Middle frontal gyrus (tissue), 1 donor: ENCODE data around the gene CSNK2B.
A peak's percentile ranks its signal among the peaks of the same experiment; 100 is the strongest.

Experiments
- DNase-seq: peaks from one replicate; pipeline ENCODE4 v3.0.0-alpha.2; 2015; ENCODE audit warnings: low spot score; ENCODE audit errors: extremely low spot score

The CSNK2B gene

GRCh38 chr6:31665501-31666336 is at the start of gene CSNK2B:
Gene CSNK2B (plus strand): TSS chr6:31666080. CDS start chr6:31666832, 752 bp downstream.
- DNase-seq, result peak; percentile 99

GRCh38 chr6:31617010-31617409 is 48.9 kb upstream of the CSNK2B start:
- no peak for DNase-seq

DNA sequence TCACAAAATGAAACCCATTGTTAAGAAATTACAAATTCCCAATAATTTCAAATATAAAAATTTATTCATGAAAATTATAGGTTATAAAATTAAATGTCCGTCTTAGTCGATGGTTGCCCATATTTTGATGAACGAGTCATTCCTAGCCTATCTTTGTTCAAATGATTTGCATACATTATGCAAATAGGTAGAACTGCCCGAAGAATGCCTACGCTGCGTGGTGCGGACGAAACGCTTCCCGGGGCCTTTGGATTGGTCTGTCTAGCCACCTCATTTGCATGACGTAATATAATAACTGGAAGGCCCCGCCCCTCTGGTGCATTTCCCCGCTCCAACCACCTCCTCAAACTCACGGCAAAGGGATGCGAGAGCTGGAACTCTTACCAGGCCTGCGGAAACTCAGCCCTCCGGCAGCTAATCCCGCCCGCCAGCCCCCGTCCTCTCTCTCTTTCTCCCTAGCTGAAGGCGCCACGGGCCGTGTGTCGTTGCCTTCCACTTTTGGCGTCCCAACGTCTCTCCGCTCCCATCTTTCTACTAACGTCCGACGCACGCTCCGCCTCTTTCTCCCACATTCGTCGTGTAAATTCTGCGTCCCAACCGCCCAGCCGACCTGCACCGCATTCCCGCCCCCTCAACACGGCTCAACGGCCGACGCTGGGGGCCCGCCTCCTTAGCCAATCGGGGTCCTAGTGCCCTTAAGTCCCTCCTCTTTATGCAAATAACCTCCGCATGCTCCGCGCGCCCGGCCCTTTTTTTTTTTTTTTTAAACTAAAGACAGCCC is 45.9 kb upstream of the CSNK2B start:
- peak; percentile 97 for DNase-seq

DNA sequence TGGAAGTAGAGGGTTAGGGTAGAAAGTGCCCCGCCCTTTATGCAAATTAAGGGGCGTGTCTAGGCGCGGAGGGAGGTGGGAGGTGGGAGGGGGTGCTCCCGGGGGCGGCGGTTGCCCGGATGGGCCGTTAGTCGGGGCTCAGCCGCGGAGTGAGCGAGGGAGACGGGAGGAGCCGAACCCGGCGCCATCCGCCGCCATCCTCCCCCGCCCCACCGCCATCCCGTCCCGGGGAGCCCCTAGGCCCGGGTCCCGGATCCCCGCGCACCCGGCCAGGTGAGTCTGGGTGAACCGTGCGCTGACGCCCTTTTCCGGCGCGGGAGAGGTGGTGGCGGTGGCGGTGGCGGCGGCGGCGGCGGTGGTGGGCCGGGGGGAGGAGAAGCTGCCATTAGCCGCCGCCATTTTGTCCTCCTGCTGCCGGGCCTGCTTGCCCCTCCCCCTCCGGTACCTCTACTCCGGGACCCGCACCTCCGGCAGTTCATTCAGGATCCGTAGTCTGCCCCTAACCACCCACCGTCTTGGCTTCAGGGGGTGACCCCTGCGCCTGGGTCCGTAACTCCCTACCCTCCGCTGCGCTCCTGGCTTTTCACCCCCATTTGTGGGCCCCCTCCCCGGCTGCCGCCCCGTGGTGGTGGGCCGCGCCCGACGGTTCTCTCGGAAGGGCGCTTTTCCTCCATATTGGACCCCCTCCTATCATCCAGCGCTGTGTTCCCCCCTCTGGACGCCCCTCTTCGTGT is 45.1 kb upstream of the CSNK2B start, which contains the start of gene PRRC2A:
PRRC2A (plus strand) TSS at position 130 of the 734 bp plus-strand sequence. CDS start 2,075 bp downstream, outside the sequence.
- DNase-seq, result peak; percentile 26

DNA sequence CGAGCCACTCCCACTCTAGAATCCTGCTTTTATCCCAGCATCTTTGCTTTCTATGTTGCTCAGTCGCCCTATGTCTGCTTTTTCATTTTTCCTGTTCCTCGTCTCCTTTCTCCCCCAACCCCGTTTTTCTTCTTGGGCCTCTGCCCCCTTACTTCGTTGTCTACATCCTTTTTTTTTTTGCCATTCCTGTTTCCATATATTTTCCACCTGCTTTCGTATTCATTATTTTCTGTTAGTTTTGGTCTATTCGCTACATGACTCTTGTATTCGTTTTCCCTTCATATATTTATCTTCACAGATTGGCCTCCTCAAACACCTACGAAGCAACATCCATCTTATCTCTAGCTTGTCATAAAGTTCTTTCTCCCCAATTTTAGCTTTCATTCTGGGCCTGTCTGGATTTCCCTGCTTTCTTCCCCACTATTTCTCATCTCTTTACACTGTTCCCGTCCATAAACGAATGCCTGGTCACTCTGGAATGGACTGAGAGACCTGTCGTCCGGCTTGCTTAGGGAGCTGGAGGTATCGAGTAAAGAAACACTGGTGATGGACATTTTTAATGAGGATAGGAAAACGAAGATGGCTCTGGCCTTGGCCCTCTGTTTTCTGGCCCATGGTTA is 44.5 kb upstream of the CSNK2B start:
- DNase-seq, result no peak

DNA sequence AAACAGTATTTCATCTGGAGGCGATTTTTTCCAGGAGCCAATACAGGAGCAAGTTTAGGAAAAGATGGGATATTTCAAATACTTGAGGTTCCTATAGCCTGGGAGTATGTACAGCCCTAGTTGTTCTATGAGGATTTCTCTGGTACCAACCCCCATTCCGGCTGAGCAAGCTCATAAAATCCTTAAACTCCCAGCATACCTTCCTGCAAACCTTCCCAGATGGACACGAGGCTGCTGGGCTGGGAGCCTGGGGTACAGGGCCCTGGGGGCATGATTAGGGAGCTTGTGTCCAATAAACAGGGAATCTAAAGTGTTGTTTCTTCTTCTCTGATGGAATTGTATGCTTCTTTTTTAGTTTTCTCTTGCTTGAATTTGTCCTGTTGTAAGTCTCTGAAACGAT is 43.9 kb upstream of the CSNK2B start:
- DNase-seq, result no peak

DNA sequence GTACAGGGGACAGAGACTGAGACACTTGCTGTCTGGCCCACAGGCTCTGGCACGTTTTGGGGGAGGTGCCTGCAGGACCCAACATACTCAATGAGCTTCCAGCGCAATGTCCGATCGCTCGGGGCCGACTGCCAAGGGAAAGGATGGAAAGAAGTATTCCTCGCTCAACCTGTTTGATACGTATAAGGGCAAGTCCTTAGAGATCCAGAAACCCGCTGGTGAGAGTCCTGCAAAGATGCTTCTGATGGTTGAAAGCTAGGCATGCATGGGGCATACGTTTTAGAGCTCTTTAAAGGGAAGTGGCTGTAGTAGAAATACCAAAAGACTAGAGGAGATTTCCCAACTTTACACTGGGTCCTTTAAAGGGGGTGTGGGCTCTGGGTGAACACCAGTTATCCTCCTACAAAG is 43.2 kb upstream of the CSNK2B start:
- DNase-seq, result no peak

DNA sequence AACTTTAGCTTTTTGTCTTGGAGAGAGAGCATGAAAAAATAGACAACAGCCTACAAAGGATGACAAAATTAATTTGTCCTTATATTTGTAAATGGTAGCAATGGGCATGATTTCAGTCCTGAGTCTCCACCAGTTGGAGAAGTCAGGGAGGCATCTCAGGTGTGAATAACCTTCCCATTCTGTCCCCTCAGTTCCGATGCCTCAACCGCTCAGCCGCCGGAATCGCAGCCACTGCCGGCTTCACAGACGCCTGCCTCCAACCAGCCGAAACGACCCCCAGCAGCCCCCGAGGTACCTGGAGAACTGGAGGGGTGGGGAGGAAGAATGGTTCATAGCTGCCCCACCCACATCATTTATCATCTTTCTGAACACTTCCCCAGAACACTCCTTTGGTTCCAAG is 41.8 kb upstream of the CSNK2B start:
- no peak for DNase-seq

- no peak for DNase-seq
These were observed 38.9 kb upstream of the CSNK2B start for GRCh38 chr6:31626952-31627351.

DNA sequence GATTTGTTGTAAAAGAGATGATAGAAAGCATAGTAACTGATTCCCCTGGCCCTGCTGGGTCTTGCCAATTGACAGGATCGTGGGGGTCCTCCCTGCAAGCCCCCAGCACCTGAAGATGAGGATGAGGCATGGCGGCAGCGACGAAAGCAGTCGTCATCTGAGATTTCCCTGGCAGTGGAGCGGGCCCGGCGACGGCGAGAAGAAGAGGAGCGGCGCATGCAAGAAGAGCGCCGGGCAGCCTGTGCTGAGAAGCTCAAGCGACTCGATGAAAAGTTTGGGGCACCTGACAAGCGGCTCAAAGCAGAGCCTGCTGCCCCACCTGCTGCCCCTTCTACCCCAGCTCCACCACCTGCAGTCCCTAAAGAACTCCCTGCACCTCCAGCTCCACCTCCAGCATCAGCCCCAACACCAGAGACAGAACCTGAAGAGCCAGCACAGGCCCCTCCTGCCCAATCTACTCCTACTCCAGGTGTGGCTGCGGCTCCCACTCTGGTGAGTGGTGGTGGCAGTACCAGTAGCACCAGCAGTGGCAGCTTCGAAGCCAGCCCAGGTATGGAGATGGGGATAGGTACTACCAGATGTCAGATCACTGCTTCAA is 38.1 kb upstream of the CSNK2B start:
- no peak for DNase-seq

DNA sequence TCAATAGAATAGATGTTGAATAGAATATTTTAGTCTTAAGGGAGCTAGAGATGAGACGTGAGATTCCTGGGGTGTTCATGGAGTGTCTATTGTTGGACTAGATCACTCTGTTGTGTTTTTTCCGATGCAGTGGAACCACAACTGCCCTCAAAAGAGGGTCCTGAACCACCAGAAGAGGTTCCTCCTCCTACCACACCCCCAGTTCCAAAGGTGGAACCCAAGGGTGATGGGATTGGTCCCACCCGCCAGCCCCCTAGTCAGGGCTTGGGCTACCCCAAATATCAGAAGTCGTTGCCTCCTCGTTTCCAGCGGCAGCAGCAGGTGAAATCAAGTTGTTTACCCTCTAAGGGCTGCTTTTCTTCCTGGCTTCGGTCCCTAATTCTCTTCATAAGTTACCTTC is 36.9 kb upstream of the CSNK2B start:
- no peak for DNase-seq

GRCh38 chr6:31630177-31630934 is 35.5 kb upstream of the CSNK2B start:
- no peak for DNase-seq

- no peak for DNase-seq
These were observed 34.7 kb upstream of the CSNK2B start for GRCh38 chr6:31631209-31631608.

- DNase-seq, result no peak
These were observed 34.1 kb upstream of the CSNK2B start for GRCh38 chr6:31631681-31632278.

- no peak for DNase-seq
These were observed 33.5 kb upstream of the CSNK2B start for GRCh38 chr6:31632279-31632946.

DNA sequence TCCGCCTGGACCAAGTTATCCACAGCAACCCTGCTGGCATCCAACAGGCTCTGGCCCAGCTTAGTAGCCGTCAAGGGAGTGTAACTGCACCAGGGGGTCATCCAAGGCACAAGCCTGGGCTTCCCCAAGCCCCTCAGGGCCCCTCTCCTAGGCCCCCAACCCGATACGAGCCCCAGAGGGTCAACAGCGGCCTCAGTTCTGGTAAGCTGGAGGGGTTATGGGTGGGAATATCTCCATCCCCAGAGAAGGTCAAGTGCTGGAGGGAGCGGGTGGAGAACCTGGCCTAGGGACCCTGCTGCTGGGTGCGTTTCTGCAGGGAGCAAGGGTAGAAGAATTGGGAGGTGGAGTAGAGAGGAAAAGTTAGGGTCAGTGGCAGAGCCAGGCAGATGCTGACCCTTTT is 32.4 kb upstream of the CSNK2B start:
- no peak for DNase-seq

DNA sequence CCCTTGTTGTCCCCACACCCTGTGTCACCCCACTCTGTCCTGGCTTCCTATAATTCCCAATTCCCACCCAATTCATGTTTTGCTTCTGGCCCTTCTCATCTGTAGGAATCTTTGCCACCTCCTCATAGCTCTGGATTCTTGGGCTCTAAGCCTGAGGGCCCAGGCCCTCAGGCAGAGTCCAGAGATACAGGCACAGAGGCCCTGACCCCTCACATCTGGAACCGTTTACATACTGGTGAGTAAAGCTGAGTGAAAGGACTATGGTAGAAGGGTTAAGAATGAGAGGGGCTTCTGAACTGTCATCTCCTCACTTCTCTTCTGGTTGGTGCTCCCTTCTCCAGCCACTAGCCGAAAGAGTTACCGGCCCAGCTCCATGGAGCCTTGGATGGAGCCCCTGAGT is 31.7 kb upstream of the CSNK2B start:
- no peak for DNase-seq

- no peak for DNase-seq
These were observed 30.8 kb upstream of the CSNK2B start for GRCh38 chr6:31634969-31635575.
